ENCODE results near the gene USF2. TPM values are rescaled to one million over a fixed set of nuclear protein-coding genes. Genes with fewer than 3 reads are reported as not detected.

USF2 gene
- total and polyA plus RNA-seq, 10 of the 15 experiments (the other 5 are each of a cell fraction or from before 2014, with no cell fraction given): 0.56 to 157 (median 65.5) TPM

GRCh38 chr19:35248310-35249145 is 20.2 kb upstream of the USF2 start, which contains the start of gene LSR (continued):
- TF ChIP-seq PRDM15 (CRISPR knock-in tag; IDR thresholded peaks at IDR 0.05) (no peak), WRNIP1 (IDR thresholded peaks at IDR 0.05; ENCODE audit: borderline replicate concordance, low read depth, low read length) (no peak), BHLHE40 (IDR thresholded peaks at IDR 0.05; ENCODE audit: borderline replicate concordance in 1 of 2, low read depth in 2 of 2, low read length in 1 of 2) (peak; percentile 92 to 98), SREBF2 (IDR thresholded peaks at IDR 0.05; ENCODE audit: low read length) (no peak), NR2F1 (conservative IDR thresholded peaks at IDR 0.05) (no peak; the same call in none of the 2 replicates), ZNF217 (IDR thresholded peaks at IDR 0.05) (peak; percentile 64; the same call in 1 of the 2 replicates), ETV6 (conservative IDR thresholded peaks at IDR 0.05 in 1 of 2, IDR thresholded peaks at IDR 0.05 in 1 of 2; ENCODE audit: borderline replicate concordance in 1 of 2, low read depth in 1 of 2) (peak in 1 of 2 experiments; percentile 33; a peak in 2 of 4 replicates), EZH2 (IDR thresholded peaks at IDR 0.05; ENCODE audit: borderline replicate concordance, control insufficient read depth, low read depth, low read length) (no peak), JUND (IDR thresholded peaks at IDR 0.05; ENCODE audit: low read depth, low read length) (peak; percentile 94), ESRRA (IDR thresholded peaks at IDR 0.05; ENCODE audit: low read length) (no peak), TCF7 (IDR thresholded peaks at IDR 0.05; ENCODE audit: borderline replicate concordance) (no peak), NBN (IDR thresholded peaks at IDR 0.05) (peak; percentile 87), ZNF687 (IDR thresholded peaks at IDR 0.05) (peak; percentile 78), SUPT20H (IDR thresholded peaks at IDR 0.05; ENCODE audit: borderline replicate concordance, control insufficient read depth, low read depth, low read length) (no peak), PKNOX1 (IDR thresholded peaks at IDR 0.05) (peak; percentile 71), MYB (IDR thresholded peaks at IDR 0.05; ENCODE audit: borderline replicate concordance, low read depth, low read length) (no peak), HDAC2 (IDR thresholded peaks at IDR 0.05) (0 out of 2 replicates have a peak, but pooled peaks have one; percentile 82), NR2C2 (IDR thresholded peaks at IDR 0.05; ENCODE audit: borderline replicate concordance, control insufficient read depth, insufficient read length, low read depth) (no peak), ZNF207 (IDR thresholded peaks at IDR 0.05; ENCODE audit: borderline replicate concordance) (peak; percentile 96), HDAC6 (IDR thresholded peaks at IDR 0.05; ENCODE audit: unreplicated experiment) (peak; percentile 92), RFX5 (IDR thresholded peaks at IDR 0.05; ENCODE audit: low read depth, low read length) (no peak)
